ENCODE results near the gene NGDN.
"Not testable (repeated sequence)": the region's sequence is repeated elsewhere in the genome, so short reads cannot be mapped to it uniquely, and the experiment has no call there.

Gene NGDN

GRCh38 chr14:23469127-23469905 lies at the start of gene NGDN:
Gene NGDN, plus strand, starts transcription at chr14:23469703. Its CDS starts 13 bp downstream, at chr14:23469716.
- DNase-seq = peak; percentile 94 to 100

- no peak for DNase-seq
Measured at GRCh38 chr14:23421594-23421993, 47.9 kb upstream of the NGDN start.

- DNase-seq = no peak
Measured at GRCh38 chr14:23423657-23424056, 45.8 kb upstream of the NGDN start.

- no peak for DNase-seq
Measured at GRCh38 chr14:23425169-23425568, 44.3 kb upstream of the NGDN start.

GRCh38 chr14:23425798-23426197 lies 43.7 kb upstream of the NGDN start:
- not testable (repeated sequence) for DNase-seq

- DNase-seq = no peak
Measured at GRCh38 chr14:23428686-23429495, 40.6 kb upstream of the NGDN start.

- no peak for DNase-seq
Measured at GRCh38 chr14:23430016-23430722, 39.3 kb upstream of the NGDN start.

- peak; percentile 13 to 68 for DNase-seq
Measured at GRCh38 chr14:23430723-23431085, 38.8 kb upstream of the NGDN start.

GRCh38 chr14:23431486-23431885 lies 38.0 kb upstream of the NGDN start:
- no peak for DNase-seq

- no peak for DNase-seq
Measured at GRCh38 chr14:23432102-23432925, 37.2 kb upstream of the NGDN start.

- DNase-seq = no peak
Measured at GRCh38 chr14:23432946-23433345, 36.6 kb upstream of the NGDN start.

- DNase-seq = no peak
Measured at GRCh38 chr14:23433457-23433856, 36.0 kb upstream of the NGDN start.

- DNase-seq = no peak
Measured at GRCh38 chr14:23434488-23435222, 34.8 kb upstream of the NGDN start.

- peak in 1 of 2 donors; percentile 4 for DNase-seq
Measured at GRCh38 chr14:23435543-23436326, 33.8 kb upstream of the NGDN start, which contains the start of gene MYH7. Gene MYH7, minus strand, starts transcription at chr14:23435660. Its CDS starts 1,928 bp downstream, at chr14:23433732.

GRCh38 chr14:23436327-23437132 lies 33.0 kb upstream of the NGDN start:
- peak; percentile 33 to 53 for DNase-seq

- DNase-seq = no peak
Measured at GRCh38 chr14:23437133-23438100, 32.1 kb upstream of the NGDN start.

GRCh38 chr14:23438101-23438971 lies 31.2 kb upstream of the NGDN start:
- DNase-seq = no peak

Data from hippocampal formation (tissue), 2 donors.